ENCODE data around the gene RFTN1. TPM values are rescaled to one million over a fixed set of nuclear protein-coding genes. Genes with fewer than 3 reads are reported as not detected.
A peak's percentile ranks its signal among the peaks of the same experiment; 100 is the strongest.

RFTN1 gene
- total RNA-seq, 1 donor from 2014 or later = 0.96 TPM

DNA sequence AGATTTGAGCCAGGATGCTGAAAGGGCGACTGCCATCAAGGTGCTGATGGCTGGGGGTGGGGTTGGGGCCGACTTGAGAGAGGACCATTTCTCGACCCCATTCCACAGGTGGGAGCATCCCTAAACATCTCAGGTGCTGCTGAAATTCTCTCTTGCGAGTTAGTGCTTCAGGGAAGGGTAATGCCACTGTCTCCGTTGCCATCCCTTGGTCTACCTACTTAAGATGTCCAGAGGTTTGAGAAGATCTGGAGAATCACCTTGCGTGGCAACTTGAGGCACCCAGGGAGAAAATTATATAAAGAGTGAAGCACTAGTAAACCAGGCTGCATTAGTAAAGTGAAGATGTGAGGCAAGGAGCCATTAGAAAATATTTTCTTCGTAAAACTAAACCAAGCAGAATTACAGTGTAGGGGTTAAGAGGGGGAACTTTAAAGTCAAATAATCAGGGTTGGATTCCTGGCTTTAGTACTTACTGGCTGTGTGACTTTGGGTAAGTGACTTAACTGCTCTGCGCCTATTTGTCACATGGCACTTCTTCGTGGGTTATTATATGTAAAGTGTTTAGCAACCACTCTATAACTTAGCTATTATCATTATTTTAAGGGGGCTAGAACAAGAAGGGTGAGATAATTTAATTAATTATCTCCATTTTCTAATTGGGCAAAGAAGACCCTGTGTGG, 662 bp upstream of the RFTN1 start:
- H3K36me3 Mint-ChIP-seq (ENCODE audit: insufficient read depth) = no peaks in the 10 kb centered on the region
- peak overlapping the region; percentile 70 for H3K4me3 Mint-ChIP-seq (ENCODE audit: low read depth)
- no peak overlapping the region for H3K27ac Mint-ChIP-seq
- no peak for DNase-seq (ENCODE audit: low spot score, unreplicated experiment)
- H3K27me3 Mint-ChIP-seq = peaks cover 72% of the 10 kb centered on the region
- H3K4me1 Mint-ChIP-seq (ENCODE audit: low read depth) = peaks cover 14% of the 10 kb centered on the region
- TF ChIP-seq, protein P1, sequence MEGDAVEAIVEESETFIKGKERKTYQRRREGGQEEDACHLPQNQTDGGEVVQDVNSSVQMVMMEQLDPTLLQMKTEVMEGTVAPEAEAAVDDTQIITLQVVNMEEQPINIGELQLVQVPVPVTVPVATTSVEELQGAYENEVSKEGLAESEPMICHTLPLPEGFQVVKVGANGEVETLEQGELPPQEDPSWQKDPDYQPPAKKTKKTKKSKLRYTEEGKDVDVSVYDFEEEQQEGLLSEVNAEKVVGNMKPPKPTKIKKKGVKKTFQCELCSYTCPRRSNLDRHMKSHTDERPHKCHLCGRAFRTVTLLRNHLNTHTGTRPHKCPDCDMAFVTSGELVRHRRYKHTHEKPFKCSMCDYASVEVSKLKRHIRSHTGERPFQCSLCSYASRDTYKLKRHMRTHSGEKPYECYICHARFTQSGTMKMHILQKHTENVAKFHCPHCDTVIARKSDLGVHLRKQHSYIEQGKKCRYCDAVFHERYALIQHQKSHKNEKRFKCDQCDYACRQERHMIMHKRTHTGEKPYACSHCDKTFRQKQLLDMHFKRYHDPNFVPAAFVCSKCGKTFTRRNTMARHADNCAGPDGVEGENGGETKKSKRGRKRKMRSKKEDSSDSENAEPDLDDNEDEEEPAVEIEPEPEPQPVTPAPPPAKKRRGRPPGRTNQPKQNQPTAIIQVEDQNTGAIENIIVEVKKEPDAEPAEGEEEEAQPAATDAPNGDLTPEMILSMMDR (IDR thresholded peaks at IDR 0.05; ENCODE audit: unreplicated experiment) = no peak
- H3K9me3 Mint-ChIP-seq (ENCODE audit: low read depth) = no peaks in the 10 kb centered on the region

DNA sequence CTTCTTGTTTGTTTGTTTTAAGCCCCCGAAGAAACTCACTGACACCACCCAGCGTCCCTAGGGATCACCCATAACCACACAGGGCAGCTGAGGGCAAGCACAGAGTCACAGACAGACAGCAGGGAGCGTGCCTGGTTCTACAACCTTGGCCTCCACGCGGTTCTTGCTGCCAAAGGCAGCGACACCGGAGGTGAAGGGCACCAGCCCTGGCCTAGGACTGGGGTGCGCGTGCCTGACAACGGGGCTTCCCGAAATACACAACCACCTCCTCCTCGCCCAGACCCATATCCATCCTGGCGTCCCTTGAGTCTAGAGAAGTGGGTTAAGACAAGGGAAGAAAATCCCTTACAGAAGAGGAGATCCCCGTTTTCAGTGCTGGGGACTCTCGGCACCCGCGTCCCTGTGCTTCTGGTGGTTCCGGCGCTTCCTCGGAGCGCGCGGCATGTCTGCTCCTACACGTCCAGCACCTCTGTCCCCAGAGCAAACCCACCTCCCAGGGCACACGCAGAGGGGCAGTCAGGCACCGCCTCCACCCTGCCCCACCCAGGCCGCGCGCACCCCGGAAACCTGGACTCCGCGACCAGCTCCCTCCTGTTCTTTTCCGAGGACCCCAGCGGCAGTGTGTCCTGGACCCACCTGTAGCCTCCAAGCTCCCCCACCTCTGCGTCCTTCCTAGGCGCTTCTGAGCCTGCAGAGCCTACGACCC, 911 bp downstream of the RFTN1 start:
- Mint-ChIP-seq H3K4me3 (ENCODE audit: low read depth) (peak overlapping the region; percentile 70), H3K4me1 (ENCODE audit: low read depth) (peaks cover 8% of the 10 kb centered on the region), H3K36me3 (ENCODE audit: insufficient read depth) (no peaks in the 10 kb centered on the region), H3K9me3 (ENCODE audit: low read depth) (no peaks in the 10 kb centered on the region), H3K27ac (peak overlapping the region; percentile 54), H3K27me3 (peaks cover 80% of the 10 kb centered on the region)
- TF ChIP-seq, protein P1 (IDR thresholded peaks at IDR 0.05; ENCODE audit: unreplicated experiment) = no peak
- no peak for DNase-seq (ENCODE audit: low spot score, unreplicated experiment)

DNA sequence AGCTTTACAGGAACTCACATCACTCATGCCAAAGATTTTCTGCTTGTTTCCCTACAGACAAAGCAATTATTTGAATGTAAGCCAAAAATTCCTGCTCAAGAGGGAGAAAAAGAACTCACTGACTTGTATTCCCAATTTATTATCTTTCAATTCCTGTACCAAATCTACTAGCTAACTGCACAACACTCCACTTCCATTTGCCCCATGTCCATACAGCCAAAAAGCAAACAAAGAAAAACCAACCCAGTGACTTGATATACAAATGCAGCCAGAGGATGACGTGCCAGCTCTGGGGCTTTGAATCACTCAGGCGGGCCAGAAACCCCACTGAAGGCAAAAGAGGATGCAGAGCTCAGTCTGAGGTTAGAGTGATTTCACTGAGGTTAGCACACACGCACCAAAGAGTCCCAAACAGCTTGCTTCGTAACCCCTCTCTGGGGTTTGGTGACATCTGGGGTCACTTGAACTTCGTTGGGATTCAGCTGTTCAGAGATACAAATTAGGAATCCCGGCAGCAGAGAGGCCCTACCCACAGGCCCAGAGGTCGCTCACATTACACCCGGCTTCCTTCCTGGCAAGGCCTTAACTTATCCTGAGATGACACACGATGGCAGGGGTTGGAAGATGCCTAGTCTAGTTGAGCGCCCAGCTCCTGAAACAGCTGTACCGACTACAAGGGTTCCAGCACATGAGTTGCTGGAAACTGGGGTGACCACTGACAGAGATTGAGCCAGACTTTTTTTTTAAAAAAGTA, 1.6 kb downstream of the RFTN1 start:
- Mint-ChIP-seq H3K27ac (no peak overlapping the region), H3K27me3 (peaks cover 82% of the 10 kb centered on the region)

DNA sequence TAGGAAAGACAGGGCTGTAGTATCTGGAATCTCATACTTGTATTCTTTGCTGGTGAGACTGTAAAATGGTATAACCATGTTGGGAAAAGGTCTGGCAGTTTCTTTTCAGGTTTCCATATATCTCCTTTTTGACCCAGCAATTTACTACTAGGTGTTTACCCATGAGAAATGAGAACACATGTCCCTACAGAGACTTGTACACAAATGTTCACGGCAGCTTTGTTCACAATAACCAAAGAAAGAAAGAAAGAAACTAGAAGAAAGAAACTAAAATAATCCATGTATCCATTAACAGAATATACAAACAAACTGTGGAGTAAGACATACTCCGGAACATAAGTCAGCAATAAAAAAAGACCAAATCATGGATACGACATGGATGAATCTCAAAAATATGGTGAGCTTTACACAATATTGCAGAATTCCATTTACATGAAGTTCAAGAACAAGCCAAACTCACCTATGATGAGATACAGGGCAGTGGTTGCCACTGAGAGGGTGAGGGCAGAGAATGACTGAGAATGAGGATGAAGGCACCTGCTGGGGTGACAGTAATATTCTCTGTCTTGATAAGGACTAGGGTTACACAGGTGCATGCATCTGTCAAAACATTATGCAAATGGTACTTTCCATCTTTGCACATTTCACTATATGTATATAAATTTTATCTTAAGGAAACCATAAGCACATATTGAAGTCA, 2.7 kb downstream of the RFTN1 start:
- Mint-ChIP-seq H3K27ac (no peak overlapping the region), H3K36me3 (ENCODE audit: insufficient read depth) (no peaks in the 10 kb centered on the region), H3K27me3 (peaks cover 72% of the 10 kb centered on the region), H3K4me3 (ENCODE audit: low read depth) (no peak overlapping the region), H3K9me3 (ENCODE audit: low read depth) (no peaks in the 10 kb centered on the region), H3K4me1 (ENCODE audit: low read depth) (peaks cover 4% of the 10 kb centered on the region)
- no peak for DNase-seq (ENCODE audit: low spot score, unreplicated experiment)
- TF ChIP-seq, protein P1 (IDR thresholded peaks at IDR 0.05; ENCODE audit: unreplicated experiment) = no peak

More for the DNA sequence above, 1.6 kb downstream of the RFTN1 start:
- no peak for DNase-seq (ENCODE audit: low spot score, unreplicated experiment)
- no peaks in the 10 kb centered on the region for H3K36me3 Mint-ChIP-seq (ENCODE audit: insufficient read depth)
- H3K4me3 Mint-ChIP-seq (ENCODE audit: low read depth) = peak overlapping the region; percentile 70
- H3K4me1 Mint-ChIP-seq (ENCODE audit: low read depth) = peaks cover 4% of the 10 kb centered on the region
- no peaks in the 10 kb centered on the region for H3K9me3 Mint-ChIP-seq (ENCODE audit: low read depth)
- TF ChIP-seq, protein P1 (IDR thresholded peaks at IDR 0.05; ENCODE audit: unreplicated experiment) = no peak
